Measurements from ENCODE around the gene INSR. TPM values are rescaled to one million over a fixed set of nuclear protein-coding genes. Genes with fewer than 3 reads are reported as not detected.
"Not testable (repeated sequence)": the region's sequence is repeated elsewhere in the genome, so short reads cannot be mapped to it uniquely, and the experiment has no call there.

INSR gene
- total RNA-seq, 1 donor from 2014 or later = 32.5 TPM

GRCh38 chr19:7215176-7215575 lies 79.0 kb downstream of the INSR start:
- Mint-ChIP-seq H3K9me3 (ENCODE audit: low read depth) (no peaks in the 10 kb centered on the region), H3K4me3 (ENCODE audit: unreplicated experiment) (no peak overlapping the region)

GRCh38 chr19:7214324-7215089 lies 79.7 kb downstream of the INSR start:
- peak overlapping the region; percentile 49 for H3K27ac Mint-ChIP-seq (ENCODE audit: unreplicated experiment)
- no peak overlapping the region for H3K4me3 Mint-ChIP-seq (ENCODE audit: unreplicated experiment)
- H3K4me1 Mint-ChIP-seq (ENCODE audit: low read depth) = peaks cover 36% of the 10 kb centered on the region
- DNase-seq (ENCODE audit: low spot score) = no peak
- no peaks in the 10 kb centered on the region for H3K9me3 Mint-ChIP-seq (ENCODE audit: low read depth)
- no peak for TF ChIP-seq CTCF (IDR thresholded peaks at IDR 0.05)
- no peaks in the 10 kb centered on the region for H3K36me3 Mint-ChIP-seq (ENCODE audit: low read depth)
- no peaks in the 10 kb centered on the region for H3K27me3 Mint-ChIP-seq (ENCODE audit: low read depth)

More at GRCh38 chr19:7215176-7215575, 79.0 kb downstream of the INSR start:
- DNase-seq (ENCODE audit: low spot score) = no peak
- peaks cover 33% of the 10 kb centered on the region for H3K4me1 Mint-ChIP-seq (ENCODE audit: low read depth)
- H3K36me3 Mint-ChIP-seq (ENCODE audit: low read depth) = no peaks in the 10 kb centered on the region
- H3K27me3 Mint-ChIP-seq (ENCODE audit: low read depth) = no peaks in the 10 kb centered on the region
- no peak for TF ChIP-seq CTCF (IDR thresholded peaks at IDR 0.05)
- peak overlapping the region; percentile 49 for H3K27ac Mint-ChIP-seq (ENCODE audit: unreplicated experiment)

GRCh38 chr19:7213628-7214323 lies 80.4 kb downstream of the INSR start:
- Mint-ChIP-seq H3K27me3 (ENCODE audit: low read depth) (no peaks in the 10 kb centered on the region), H3K36me3 (ENCODE audit: low read depth) (no peaks in the 10 kb centered on the region), H3K27ac (ENCODE audit: unreplicated experiment) (peak overlapping the region; percentile 60), H3K4me3 (ENCODE audit: unreplicated experiment) (no peak overlapping the region), H3K4me1 (ENCODE audit: low read depth) (peaks cover 37% of the 10 kb centered on the region), H3K9me3 (ENCODE audit: low read depth) (no peaks in the 10 kb centered on the region)
- no peak for TF ChIP-seq CTCF (IDR thresholded peaks at IDR 0.05)
- DNase-seq (ENCODE audit: low spot score) = no peak

- Mint-ChIP-seq H3K4me1 (ENCODE audit: low read depth) (peaks cover 37% of the 10 kb centered on the region), H3K27ac (ENCODE audit: unreplicated experiment) (peak overlapping the region; percentile 85), H3K36me3 (ENCODE audit: low read depth) (no peaks in the 10 kb centered on the region), H3K4me3 (ENCODE audit: unreplicated experiment) (peak overlapping the region; percentile 23), H3K9me3 (ENCODE audit: low read depth) (no peaks in the 10 kb centered on the region), H3K27me3 (ENCODE audit: low read depth) (no peaks in the 10 kb centered on the region)
- no peak for TF ChIP-seq CTCF (IDR thresholded peaks at IDR 0.05)
- no peak for DNase-seq (ENCODE audit: low spot score)
These were observed 82.8 kb downstream of the INSR start for GRCh38 chr19:7211191-7211951.

DNA sequence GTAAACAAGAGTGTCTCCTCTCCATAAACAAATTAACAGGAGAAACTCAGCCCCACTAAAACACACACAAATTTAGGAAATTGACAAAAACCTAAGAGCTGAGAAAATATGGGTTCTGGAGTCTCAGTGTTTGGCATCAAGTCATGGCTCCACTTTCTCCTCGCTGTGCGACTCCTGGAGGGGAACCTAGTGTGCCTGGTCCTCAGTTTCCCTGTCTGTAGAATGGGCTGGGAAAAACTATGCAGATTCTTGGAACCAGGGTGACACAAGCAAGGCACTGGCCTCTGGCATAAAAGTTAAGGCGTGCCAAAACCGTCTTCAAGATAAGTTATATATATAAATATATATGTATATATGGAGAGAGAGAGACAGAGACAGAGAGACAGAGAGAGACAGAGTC lies 83.9 kb downstream of the INSR start:
- Mint-ChIP-seq H3K9me3 (ENCODE audit: low read depth) (no peaks in the 10 kb centered on the region), H3K4me1 (ENCODE audit: low read depth) (peaks cover 37% of the 10 kb centered on the region), H3K4me3 (ENCODE audit: unreplicated experiment) (no peak overlapping the region), H3K27ac (ENCODE audit: unreplicated experiment) (no peak overlapping the region), H3K36me3 (ENCODE audit: low read depth) (no peaks in the 10 kb centered on the region), H3K27me3 (ENCODE audit: low read depth) (no peaks in the 10 kb centered on the region)
- no peak for TF ChIP-seq CTCF (IDR thresholded peaks at IDR 0.05)
- no peak for DNase-seq (ENCODE audit: low spot score)

GRCh38 chr19:7209597-7210325 lies 84.5 kb downstream of the INSR start:
- not testable (repeated sequence) for H3K27ac Mint-ChIP-seq (ENCODE audit: unreplicated experiment); H3K9me3 Mint-ChIP-seq (ENCODE audit: low read depth); H3K4me3 Mint-ChIP-seq (ENCODE audit: unreplicated experiment); H3K27me3 Mint-ChIP-seq (ENCODE audit: low read depth); H3K36me3 Mint-ChIP-seq (ENCODE audit: low read depth); DNase-seq (ENCODE audit: low spot score)
- peaks cover 32% of the 10 kb centered on the region for H3K4me1 Mint-ChIP-seq (ENCODE audit: low read depth)

GRCh38 chr19:7209036-7209435 lies 85.2 kb downstream of the INSR start:
- not testable (repeated sequence) for H3K9me3 Mint-ChIP-seq (ENCODE audit: low read depth); H3K27ac Mint-ChIP-seq (ENCODE audit: unreplicated experiment); H3K27me3 Mint-ChIP-seq (ENCODE audit: low read depth); DNase-seq (ENCODE audit: low spot score); H3K36me3 Mint-ChIP-seq (ENCODE audit: low read depth); H3K4me3 Mint-ChIP-seq (ENCODE audit: unreplicated experiment)
- peaks cover 29% of the 10 kb centered on the region for H3K4me1 Mint-ChIP-seq (ENCODE audit: low read depth)
